Measurements from ENCODE around the gene CDC25C.
"Not testable (repeated sequence)": the region's sequence is repeated elsewhere in the genome, so short reads cannot be mapped to it uniquely, and the experiment has no call there.

CDC25C gene

DNA sequence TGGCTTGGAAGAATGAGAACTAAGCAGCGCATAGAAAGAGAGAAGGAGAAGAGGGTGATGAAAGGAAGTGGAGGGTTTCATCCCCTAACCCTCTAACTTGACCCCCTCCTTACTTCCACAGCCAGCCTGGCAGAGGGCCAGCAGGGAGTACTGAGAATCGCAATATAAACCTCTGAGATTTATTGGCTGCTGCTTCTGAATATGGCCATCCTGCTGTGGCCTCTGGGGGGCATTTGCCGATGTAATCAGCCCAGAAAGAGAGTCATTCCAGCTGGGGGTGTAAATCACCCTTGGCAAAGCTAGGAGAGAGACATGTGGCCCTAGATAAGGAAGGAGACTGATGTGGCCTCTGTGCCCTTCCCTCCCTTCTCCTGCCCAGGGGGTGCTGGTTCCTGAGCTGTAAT lies 56.2 kb downstream of the CDC25C start:
- no peak for DNase-seq

DNA sequence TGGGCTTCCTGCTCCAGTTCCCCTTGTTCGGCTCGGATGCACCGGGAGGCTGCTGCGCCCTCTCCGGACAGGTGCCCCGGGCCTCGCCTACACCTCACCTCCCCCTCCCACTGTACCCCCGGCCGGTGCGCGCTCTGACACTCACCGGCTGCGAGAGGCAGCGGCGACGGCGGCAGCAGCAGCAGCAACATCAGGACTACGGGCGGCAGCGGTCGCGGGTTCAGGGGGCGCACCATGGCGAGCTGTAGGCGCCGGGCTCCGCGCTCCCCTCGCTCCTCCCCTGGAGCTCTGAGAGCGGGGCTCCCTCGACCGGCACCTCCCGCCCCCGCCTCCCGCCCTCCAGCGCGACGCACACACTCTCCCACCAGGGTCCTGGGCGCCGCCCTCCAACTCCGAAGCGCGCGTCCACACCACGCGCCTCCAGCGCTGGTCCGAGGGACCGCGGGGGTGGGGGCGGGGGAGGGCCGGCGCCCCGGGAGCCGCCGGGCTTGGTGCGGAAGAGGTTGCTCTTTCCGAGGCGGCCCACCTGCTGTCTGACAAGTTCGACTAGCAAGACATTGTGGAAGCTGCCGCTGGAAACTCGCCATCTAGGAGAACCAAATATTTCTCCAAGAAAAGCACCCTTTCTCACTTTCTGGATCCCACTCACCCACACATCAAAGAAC lies 57.3 kb downstream of the CDC25C start, which contains the start of gene GFRA3:
Gene GFRA3, minus strand, starts transcription at position 433 of the 665 bp plus-strand sequence. Its CDS starts 197 bp downstream, at position 236.
- peak; percentile 52 for DNase-seq

DNA sequence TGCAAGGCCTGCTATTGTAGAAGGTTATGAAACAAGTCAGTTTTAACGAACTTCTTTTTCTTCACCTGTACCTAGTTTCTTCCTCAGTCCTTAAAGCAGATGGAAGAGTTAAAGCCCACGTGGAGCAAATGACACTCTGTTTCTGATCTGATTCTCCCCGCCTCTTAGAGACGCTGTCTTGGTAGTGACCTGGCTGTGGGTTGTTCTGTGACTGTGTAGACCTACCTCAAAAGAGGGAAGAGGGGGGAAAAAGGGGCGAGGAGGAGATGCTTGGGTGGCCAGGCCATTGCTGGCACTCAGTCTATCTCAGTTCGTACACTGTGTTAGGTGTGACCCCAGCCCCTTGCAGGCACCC lies 57.8 kb downstream of the CDC25C start:
- DNase-seq, result no peak

DNA sequence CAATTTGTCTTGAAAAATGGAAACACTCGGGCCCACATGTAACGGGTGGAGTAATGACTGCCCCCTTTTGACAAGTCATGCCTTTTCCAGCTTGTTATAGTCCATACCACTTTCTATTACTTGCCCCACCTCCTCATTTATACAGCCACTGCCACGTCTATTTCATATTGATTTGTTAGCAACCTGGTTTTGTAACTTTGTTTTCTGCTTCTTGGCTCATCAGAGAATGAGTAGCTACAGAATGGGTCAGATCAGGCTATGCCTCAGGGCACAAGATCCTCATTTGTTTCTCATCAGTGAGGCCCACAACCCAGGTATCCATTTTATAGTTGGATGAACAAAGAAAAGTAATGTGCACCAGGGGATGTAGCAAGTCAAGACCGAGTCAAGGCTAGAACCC lies 58.9 kb downstream of the CDC25C start:
- DNase-seq, result no peak

DNA sequence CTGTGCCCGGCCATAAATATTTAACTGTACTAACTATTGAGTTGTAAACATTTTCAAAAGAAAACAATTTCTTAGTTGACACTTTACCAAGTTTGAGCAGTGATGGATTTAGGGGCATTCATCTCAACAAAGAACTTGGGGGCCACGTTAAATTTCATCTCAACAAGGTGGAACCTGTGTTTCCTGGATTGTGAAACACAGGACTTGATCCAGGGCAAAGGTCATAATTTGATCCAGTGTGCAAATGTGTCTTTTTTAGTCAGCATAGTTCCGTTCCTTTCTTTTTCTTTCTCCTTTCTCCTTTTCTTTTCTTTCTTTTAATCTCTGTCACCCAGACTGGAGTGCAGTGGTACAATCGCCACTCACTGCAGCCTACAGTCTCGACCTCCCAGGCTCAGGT lies 60.3 kb downstream of the CDC25C start:
- DNase-seq, result no peak

DNA sequence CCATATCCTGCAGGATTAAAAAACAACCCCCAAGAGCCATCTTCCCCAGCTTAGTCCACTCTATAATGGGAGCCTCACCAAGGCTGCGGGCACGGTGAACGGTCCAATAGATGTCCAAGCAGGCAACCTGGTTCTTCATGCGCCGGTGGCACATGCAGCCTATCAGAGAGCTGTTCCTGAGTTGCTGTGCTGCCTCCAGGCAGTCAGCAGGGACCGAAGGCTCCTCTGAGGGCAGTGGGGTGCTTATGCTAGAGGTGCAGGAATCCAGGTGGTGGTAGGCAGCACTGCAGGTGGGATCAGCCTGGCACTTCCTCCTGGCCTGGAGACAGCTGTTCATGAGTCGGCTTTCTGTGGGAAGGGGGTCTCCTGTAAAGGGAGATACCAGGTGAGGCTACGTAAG lies 67.4 kb downstream of the CDC25C start:
- DNase-seq, result no peak

DNA sequence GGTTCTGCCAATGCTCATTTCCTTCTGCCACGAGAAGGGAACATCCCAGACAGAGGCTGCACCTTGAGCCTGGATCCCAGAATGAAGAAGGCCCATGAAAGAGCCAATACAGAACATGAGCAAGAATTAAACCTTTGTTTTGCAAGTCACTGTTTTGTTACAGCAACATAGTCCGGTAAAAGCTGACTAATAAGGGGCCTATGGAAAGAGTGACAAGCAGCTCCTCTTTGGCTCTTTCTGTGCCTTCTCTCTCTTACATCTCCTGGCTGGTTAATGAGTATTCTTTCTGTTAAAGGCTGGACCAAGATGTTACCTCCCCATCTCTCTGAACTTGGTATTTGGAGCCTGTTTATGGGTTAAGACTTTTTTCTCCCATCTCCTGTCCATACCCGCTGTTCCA lies 68.0 kb downstream of the CDC25C start:
- DNase-seq, result no peak

DNA sequence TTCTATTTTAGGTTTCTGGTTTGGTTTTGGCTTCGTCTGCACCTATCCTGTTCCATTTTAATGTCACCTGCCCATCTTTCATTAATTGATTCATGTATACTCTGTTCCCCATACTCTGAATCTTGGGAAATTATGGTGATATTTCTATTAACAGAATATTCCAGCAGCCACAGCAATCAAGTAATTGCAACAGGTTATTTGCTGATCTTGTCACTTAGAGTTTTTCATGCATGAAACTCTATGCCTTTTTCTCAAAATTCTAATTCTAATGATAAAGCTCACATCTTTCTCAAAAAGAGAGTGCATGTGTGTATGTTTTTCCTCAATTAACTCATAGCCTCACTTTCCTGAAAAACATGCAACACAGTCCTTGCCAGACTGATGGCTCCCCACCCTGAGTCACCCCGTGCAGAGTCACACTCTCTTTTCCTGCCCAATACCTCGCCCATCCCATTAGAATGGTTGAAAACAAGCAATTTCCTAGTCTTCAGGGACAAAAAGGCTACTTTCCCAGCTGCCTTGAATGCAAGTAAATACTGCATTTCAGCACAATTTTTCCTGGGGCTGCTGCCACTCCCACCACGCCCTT lies 72.8 kb downstream of the CDC25C start:
- DNase-seq, result no peak

DNA sequence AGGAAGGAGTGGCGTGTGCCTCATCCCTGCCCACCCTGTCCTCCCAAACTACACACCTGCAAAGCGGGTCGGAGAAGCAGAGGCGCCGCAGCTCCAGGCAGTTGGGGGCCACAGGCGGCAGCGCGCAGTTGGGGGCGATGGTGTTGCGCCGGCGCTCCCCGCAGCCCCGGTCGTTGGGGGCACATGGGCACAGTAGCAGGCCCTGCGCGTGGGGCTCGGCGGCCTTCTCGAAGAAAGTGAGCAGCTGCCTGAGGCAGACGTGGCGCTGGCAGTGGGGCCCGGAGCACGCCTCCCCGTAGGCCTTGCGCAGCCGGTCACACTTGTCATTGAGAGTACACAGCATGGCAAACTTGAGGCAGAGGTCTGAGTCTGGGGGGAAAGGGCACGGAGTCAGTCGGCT lies 74.0 kb downstream of the CDC25C start:
- no peak for DNase-seq

DNA sequence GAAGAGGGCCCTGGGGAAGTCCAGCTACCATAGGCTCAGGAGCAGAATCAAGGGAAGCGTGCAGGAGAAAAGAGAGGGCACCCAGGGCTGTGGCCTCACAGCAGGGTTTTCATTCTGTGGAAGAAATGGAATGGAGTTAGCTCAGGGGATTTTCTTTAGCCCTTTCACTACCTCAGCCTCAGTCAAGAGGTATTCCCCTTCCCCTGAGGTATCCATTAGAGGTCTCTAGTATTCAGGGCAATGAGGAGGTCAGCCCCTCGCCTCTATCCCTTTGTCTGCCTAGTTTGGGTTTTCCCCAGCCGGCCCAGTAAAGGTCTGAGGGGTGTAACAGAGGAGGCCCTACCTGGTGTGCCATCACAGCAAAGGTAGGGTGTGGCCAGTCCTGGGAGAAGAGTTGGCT lies 78.7 kb downstream of the CDC25C start:
- no peak for DNase-seq

DNA sequence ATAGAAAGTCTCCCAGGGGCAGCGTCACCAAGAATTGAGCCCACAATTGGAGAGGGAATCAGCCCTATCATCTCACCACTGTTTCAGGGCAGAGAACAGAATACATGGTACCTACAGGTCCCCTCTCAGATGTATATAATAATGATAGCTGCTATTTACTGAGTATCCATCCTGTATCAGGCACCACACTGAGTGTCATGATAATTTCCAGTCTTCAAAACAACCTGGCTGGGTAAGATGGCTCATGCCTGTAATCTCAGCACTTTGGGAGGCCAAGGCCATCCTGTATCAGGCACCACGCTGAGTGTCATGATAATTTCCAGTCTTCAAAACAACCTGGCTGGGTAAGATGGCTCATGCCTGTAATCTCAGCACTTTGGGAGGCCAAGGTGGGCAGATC lies 83.8 kb downstream of the CDC25C start:
- DNase-seq, result not testable (repeated sequence)

DNA sequence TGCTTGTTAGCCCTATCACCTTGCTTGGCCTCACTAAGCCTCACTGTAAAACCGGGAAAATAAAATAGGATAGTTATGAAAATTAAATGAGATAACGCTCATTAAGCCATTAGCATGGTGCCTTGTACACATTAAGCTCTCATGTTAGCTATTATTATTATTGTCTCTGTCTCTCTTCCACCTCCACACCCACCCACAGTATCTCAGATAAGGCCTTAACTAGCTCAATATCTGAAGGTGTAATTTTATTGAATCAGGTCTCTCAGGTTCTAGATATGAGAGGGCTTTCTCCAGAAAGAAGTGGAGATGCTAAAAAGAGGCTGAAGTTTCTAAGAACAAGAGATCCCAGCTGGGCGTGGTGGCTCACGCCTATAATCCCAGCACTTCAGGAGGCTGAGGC lies 84.8 kb downstream of the CDC25C start:
- DNase-seq, result no peak

DNA sequence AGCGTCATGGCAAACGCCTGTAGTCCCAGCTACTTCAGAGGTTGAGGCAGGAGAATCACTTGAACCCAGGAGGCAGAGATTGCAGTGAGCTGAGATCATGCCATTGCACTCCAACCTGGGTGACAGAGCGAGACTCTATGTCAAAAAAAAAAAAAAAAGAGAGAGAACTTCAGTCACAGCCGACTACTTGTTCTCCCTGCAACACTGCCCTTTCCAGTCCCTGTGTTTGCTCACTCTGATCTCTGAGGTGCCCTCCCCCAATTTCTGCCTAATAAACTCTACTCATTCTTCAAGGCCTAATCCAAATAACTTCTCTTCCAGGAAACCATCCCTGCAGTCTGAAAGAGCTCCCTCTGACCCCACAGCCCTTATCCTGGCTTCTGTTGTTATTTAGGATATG lies 85.3 kb downstream of the CDC25C start:
- DNase-seq, result no peak

DNA sequence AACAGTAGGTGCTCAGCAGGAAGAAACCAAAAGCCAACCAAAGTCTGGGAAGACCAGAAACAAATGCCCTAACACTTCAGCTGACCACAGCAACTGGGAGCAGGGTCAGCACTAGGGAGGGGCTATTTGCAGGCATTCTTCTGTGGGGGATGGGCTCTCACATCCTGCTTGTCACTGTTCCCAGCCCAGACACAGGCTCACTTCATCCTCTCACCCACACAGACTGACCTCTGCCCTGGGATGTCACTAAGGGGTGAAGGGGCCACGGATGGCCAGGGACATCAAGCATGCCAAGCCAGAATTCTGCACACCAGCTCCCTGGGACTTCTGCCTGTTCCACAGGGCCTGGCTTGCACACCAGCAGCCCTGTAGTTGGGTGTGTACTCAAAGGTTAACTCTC lies 85.9 kb downstream of the CDC25C start:
- no peak for DNase-seq

DNA sequence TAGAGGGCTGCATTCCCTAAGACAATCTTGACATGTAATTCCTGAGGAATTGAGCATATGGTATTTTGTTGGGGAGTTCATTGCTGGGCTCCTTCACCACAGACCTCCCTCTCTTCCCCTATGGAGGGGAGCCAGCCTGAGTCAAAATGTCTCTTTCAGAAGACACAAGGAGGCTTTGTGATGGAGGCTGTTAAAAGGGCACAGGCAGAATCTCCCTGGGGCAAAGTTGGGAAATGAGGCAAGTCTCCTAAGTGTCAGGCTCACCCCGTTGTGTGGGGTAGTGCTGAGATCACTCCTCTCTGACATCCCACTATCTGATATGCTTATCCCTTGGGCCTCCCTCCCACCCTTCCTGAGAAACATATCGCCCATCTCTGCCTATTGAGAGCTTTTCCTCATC lies 87.8 kb downstream of the CDC25C start:
- peak; percentile 11 for DNase-seq

DNA sequence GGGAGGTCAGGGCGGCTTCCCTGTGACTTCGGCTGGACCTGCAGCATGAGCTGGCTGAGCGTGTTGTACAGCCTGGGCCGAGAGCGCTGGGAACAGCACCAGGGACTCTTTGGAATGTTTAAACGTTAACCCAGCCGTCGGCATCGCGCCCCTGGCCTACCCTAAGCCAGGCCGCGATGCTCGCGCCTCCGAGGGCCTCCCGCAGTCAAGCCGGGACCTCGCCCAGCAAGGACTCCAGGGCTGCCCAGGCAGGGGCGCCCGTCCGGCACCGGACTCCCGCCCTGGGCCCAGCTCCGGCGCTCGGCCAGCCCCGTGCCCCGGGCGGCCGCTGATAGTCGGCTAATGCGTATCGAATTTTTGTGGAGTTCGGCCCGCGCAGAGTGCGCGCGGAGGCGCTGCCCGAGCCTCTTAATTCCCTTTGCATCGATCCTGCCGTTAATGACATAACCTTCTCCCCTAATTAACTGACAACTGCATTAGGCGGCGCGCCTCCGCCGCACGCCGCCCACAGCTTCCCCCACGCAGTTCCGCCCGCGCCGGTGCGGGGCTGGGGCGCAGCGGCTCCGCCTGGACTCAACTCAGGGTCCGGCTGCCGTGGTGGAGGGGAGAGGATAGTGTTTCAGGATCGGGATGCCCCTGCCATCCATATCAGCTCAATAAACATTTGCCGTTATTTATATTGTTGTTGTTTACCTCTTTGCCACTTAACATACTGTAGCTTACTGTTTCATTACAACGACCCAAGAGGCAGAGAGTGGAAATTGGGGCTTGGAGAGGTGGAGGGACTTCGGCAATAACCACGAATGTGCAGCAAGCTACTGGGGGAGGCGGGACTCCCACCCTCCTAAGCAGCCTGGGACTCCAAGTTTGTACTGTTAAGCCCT lies 89.7 kb downstream of the CDC25C start:
- DNase-seq, result peak; percentile 86

DNA sequence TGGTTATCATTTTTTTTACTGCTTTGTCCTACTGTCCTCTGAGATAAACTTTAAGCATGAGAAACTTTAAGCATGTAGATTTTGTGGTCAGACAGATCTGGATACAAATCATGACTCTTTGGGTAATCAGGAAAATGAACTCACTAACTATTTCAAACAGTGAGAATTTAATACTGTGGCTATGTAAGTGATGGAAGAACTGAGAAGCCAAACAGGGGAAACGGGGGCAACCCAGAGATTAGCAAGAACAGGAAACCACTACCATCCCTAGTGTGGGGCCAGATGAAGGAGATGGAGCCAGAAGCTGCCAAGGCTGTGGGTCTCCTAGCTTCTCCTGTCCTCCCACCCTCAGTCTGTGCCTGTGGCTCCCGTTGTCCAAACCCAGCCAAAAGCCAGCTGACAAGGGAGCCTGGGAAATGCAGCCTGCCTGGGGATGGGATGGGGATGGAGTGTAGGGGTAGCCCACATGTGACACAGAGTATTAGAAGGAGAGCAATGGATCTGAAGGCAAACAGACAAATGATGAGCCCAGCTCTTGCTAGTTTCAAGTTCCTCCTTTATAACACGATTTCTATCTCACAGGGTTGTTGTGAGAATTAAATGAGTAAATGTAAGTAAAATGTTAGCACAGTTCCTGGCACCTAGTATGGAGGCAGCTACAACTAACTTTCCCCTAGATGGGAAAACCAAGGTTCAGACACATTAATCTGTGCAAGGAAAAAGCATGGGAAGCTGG lies 90.8 kb downstream of the CDC25C start:
- no peak for DNase-seq

DNA sequence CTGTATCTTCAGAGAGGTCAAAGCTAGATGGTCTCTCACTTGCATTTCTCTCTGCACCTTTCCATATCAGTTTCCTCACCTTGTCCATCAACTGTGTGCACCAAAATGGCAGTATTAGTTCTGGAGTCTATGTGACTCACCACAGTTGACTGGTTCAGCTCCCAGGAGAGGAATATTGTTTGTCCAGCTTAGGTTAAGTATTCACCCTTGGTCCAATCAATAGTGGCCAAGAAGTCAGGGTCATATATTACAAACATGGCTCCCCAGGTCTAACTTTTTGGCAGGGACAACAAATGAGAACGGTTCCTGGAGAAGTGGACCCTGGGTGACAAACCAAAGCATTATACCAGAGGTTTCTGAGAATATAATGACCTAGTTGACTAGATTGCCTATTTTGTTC lies 93.6 kb downstream of the CDC25C start:
- no peak for DNase-seq

All from retina (tissue), 1 donor.